OCI-LY1 (cell line): ENCODE data around the gene TTLL11.

Source experiments
- H2AFZ ChIP-seq: fragments of 200-600 bp; sonication (generic), shearing (Covaris generic); 2 replicates; pipeline ENCODE4 v1.6.0; 2014; ENCODE audit warnings: antibody characterized with exemption, mild to moderate bottlenecking, low read length
- H3F3A ChIP-seq: fragments of 200-600 bp; sonication (generic), shearing (Covaris generic); 2 replicates; pipeline ENCODE4 v1.6.0; 2014; ENCODE audit warnings: mild to moderate bottlenecking, antibody characterized with exemption, low read length, moderate library complexity; ENCODE audit not compliant: insufficient read depth
- H3K27ac ChIP-seq: fragments of 200-600 bp; sonication (generic); 2 replicates; pipeline ENCODE4 v1.5.1; 2014; ENCODE audit warnings: low read length, mixed run types, mild to moderate bottlenecking, low read depth; ENCODE audit not compliant: poor library complexity, severe bottlenecking
- H3K27me3 ChIP-seq: fragments of 200-600 bp; sonication (generic); 2 replicates; pipeline ENCODE4 v1.6.0; 2014; ENCODE audit warnings: antibody characterized with exemption, mild to moderate bottlenecking, low read length, moderate library complexity; ENCODE audit not compliant: insufficient read depth
- H3K36me3 ChIP-seq: fragments of 200-600 bp; sonication (generic); 2 replicates; pipeline ENCODE4 v1.6.1; 2014; ENCODE audit warnings: mild to moderate bottlenecking, antibody characterized with exemption, low read length, moderate library complexity, mixed read lengths; ENCODE audit not compliant: insufficient read depth
- H3K4me1 ChIP-seq: fragments of 200-600 bp; sonication (generic); 2 replicates; pipeline ENCODE4 v1.5.1; 2014; ENCODE audit warnings: mild to moderate bottlenecking, low read length, moderate library complexity; ENCODE audit not compliant: insufficient read depth, severe bottlenecking
- H3K4me2 ChIP-seq: fragments of 200-600 bp; sonication (generic), shearing (Covaris generic); 2 replicates; pipeline ENCODE4 v1.6.1; 2014; ENCODE audit warnings: low read length
- H3K4me3 ChIP-seq: fragments of 200-600 bp; sonication (generic); 2 replicates; pipeline ENCODE4 v1.5.1; 2014; ENCODE audit warnings: low read length, low read depth, mild to moderate bottlenecking, mixed read lengths; ENCODE audit not compliant: poor library complexity, severe bottlenecking
- H3K79me2 ChIP-seq: fragments of 200-600 bp; shearing (Covaris generic); 2 replicates; pipeline ENCODE4 v1.6.1; 2016; ENCODE audit warnings: mixed run types, low read length, mixed read lengths; ENCODE audit not compliant: insufficient read depth
- H3K9ac ChIP-seq: fragments of 200-600 bp; sonication (generic), shearing (Covaris generic); 2 replicates; pipeline ENCODE4 v1.6.1; 2014; ENCODE audit warnings: mild to moderate bottlenecking, low read length, mixed read lengths
- H3K9me2 ChIP-seq: fragments of 200-600 bp; sonication (generic), shearing (Covaris generic); 2 replicates; pipeline ENCODE4 v1.6.1; 2014; ENCODE audit warnings: low read depth, mild to moderate bottlenecking, low read length, mixed read lengths
- H3K9me3 ChIP-seq: fragments of 200-600 bp; shearing (Covaris generic); 2 replicates; pipeline ENCODE4 v1.6.1; 2014; ENCODE audit warnings: low read length, mixed read lengths
- H4K20me1 ChIP-seq: fragments of 200-600 bp; sonication (generic), shearing (Covaris generic); 2 replicates; pipeline ENCODE4 v1.6.0; 2016; ENCODE audit warnings: mild to moderate bottlenecking, low read length; ENCODE audit not compliant: insufficient read depth
- EZH2 ChIP-seq: fragments of 200-600 bp; sonication (generic), shearing (Covaris generic); IDR thresholded peaks from 2 replicates; pipeline ENCODE4 v1.8.0; 2017; ENCODE audit warnings: borderline replicate concordance, mixed run types, mild to moderate bottlenecking, antibody characterized with exemption, low read length, moderate library complexity, mixed read lengths
- TF ChIP-seq, protein P1 (sequence below): fragments of 200-600 bp; sonication (generic), shearing (Covaris generic); IDR thresholded peaks from 2 replicates; pipeline ENCODE4 v1.5.1; 2017; ENCODE audit warnings: mild to moderate bottlenecking, antibody characterized with exemption, low read length, moderate library complexity, mixed read lengths

The TTLL11 gene

DNA sequence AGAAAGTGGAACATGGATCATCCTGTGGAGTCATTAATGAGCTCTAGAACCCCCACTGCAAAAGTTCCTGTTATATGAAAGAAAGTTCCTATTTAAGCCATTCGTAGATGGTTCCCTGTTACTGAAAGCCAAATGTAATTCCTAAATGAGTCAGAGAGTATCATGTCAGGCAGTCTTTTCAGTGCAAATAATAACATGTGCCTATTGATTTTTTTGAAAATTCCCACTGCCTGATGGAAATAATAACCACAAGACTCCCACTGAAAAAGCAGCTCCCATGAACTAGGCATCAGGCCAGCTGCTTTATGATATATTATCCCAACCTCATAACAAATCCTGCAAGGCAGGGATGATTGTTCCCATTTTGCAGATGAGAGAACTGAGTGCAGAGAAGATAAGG lies 224.5 kb downstream of the TTLL11 start:
- Histone ChIP-seq H3K4me3 (no peak overlapping the region), H3K79me2 (no peaks in the 10 kb centered on the region), H3K36me3 (no peaks in the 10 kb centered on the region), H3K4me2 (no peak overlapping the region), H3K9me2 (no peaks in the 10 kb centered on the region), H2AFZ (no peak overlapping the region), H4K20me1 (no peaks in the 10 kb centered on the region), H3K27ac (no peak overlapping the region), H3K9me3 (no peaks in the 10 kb centered on the region), H3F3A (no peaks in the 10 kb centered on the region), H3K4me1 (no peaks in the 10 kb centered on the region), H3K27me3 (no peaks in the 10 kb centered on the region), H3K9ac (no peak overlapping the region)
- TF ChIP-seq, protein P1, sequence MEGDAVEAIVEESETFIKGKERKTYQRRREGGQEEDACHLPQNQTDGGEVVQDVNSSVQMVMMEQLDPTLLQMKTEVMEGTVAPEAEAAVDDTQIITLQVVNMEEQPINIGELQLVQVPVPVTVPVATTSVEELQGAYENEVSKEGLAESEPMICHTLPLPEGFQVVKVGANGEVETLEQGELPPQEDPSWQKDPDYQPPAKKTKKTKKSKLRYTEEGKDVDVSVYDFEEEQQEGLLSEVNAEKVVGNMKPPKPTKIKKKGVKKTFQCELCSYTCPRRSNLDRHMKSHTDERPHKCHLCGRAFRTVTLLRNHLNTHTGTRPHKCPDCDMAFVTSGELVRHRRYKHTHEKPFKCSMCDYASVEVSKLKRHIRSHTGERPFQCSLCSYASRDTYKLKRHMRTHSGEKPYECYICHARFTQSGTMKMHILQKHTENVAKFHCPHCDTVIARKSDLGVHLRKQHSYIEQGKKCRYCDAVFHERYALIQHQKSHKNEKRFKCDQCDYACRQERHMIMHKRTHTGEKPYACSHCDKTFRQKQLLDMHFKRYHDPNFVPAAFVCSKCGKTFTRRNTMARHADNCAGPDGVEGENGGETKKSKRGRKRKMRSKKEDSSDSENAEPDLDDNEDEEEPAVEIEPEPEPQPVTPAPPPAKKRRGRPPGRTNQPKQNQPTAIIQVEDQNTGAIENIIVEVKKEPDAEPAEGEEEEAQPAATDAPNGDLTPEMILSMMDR: no peak
- TF ChIP-seq EZH2: no peak

GRCh38 chr9:121866927-121867326 lies 226.2 kb downstream of the TTLL11 start:
- no peak overlapping the region for H2AFZ ChIP-seq
- H3K4me2 ChIP-seq: no peak overlapping the region
- no peaks in the 10 kb centered on the region for H3F3A ChIP-seq
- no peaks in the 10 kb centered on the region for H4K20me1 ChIP-seq
- H3K9ac ChIP-seq: no peak overlapping the region
- H3K36me3 ChIP-seq: no peaks in the 10 kb centered on the region
- H3K27me3 ChIP-seq: no peaks in the 10 kb centered on the region
- no peak overlapping the region for H3K27ac ChIP-seq
- H3K9me2 ChIP-seq: no peaks in the 10 kb centered on the region
- TF ChIP-seq, protein P1: no peak
- no peak for TF ChIP-seq EZH2
- H3K4me1 ChIP-seq: peaks cover 2% of the 10 kb centered on the region
- no peaks in the 10 kb centered on the region for H3K9me3 ChIP-seq
- no peak overlapping the region for H3K4me3 ChIP-seq
- H3K79me2 ChIP-seq: no peaks in the 10 kb centered on the region

GRCh38 chr9:121865884-121866283 lies 227.2 kb downstream of the TTLL11 start:
- Histone ChIP-seq H3K79me2 (no peaks in the 10 kb centered on the region), H3K9ac (no peak overlapping the region), H3K27me3 (no peaks in the 10 kb centered on the region), H3K9me2 (no peaks in the 10 kb centered on the region), H2AFZ (no peak overlapping the region), H3K4me1 (peaks cover 9% of the 10 kb centered on the region), H3K4me2 (no peak overlapping the region), H3F3A (no peaks in the 10 kb centered on the region), H3K9me3 (no peaks in the 10 kb centered on the region), H3K36me3 (no peaks in the 10 kb centered on the region), H3K27ac (no peak overlapping the region), H4K20me1 (no peaks in the 10 kb centered on the region), H3K4me3 (no peak overlapping the region)
- no peak for TF ChIP-seq EZH2
- TF ChIP-seq, protein P1: no peak
